ENCODE results near the gene S100A2.

S100A2 gene

DNA sequence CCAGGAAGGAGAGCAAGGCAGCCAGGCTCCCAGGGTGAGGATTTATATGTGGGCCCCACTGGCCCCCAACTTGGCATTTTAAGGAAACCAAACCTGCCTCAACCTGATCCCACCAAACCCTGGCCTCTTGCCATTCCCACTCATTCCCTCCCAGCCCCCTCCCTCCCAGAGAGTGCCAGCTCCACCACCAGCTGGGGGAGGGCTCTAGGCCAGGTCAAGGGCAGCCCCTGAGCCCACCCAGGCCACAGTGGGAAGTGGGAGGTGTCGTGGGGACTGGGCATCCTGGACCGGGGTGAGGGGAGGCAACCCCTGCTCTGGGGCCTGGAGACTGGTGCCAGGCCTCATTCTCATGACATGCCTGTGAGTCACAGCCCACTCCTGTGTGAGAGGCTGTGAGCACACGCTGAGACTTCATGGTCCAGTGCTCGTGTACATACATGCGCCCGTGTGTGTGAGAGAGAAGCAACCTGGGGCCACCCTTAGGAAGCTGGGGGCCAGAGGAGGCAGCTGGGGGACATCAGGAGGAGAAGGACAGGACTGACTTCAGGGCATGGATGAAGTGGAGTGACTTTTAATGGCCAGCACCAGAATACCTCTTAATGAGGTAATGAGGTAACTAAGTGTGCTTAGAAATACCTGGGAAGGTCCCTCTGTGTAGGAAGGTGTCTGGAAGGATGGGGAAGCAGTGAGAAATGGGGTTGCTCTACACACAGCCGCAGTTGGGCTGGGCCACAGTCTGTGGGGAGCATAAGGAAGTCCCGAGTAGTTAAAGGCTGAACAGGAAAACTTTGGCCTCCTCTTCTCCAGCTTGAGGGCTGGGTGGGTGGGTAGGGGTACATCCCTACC lies at the start of gene S100A2:
Gene S100A2 (minus strand): TSS at position 316 of the 846 bp plus-strand sequence. CDS start 1,967 bp downstream, outside the sequence.
- DNase-seq (ENCODE audit: low spot score) = peak; percentile 91

DNA sequence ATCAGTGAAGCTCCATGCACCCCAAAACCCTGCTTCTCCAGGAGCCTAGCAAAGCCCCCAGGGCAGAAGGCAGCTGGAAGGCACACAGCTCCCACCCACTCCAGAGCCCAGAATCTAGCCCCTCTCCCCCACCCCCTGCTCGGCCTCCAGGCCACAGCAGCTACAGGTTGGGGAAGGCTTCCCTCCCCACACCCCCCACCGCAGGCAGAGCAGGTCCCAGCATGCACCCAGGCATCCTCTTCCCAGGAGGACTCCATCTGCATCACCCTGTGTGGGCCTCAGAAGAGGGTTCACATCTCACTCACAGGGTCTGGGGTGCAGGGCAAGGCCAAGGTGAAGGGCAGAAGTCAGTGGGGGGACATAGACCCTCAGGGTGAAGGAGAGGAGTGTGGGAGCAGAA lies 49.8 kb upstream of the S100A2 start:
- no peak for DNase-seq (ENCODE audit: low spot score)

- DNase-seq (ENCODE audit: low spot score) = no peak
These were observed 49.3 kb upstream of the S100A2 start for GRCh38 chr1:153614906-153615305.

- peak; percentile 30 for DNase-seq (ENCODE audit: low spot score)
These were observed 48.7 kb upstream of the S100A2 start for GRCh38 chr1:153614189-153614900.

DNA sequence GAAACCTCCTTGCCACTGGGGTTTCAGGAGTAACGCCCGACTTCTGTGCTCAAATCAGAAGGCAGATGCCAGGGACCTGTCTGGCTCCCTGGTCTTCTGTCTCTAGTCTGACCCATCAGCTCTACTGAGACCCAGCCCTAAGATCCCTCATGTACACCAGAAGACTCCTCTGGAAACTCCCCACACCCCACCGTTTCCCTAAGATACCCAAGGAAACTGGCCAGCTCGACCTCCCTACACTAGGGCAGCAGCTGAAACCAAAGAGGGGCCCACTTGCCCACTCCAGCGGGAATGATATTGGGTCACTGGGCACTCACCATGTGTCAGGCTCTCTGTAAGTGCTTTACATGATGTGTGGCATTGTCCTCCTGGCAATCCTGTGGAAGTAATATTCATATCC lies 47.8 kb upstream of the S100A2 start:
- DNase-seq (ENCODE audit: low spot score) = no peak

DNA sequence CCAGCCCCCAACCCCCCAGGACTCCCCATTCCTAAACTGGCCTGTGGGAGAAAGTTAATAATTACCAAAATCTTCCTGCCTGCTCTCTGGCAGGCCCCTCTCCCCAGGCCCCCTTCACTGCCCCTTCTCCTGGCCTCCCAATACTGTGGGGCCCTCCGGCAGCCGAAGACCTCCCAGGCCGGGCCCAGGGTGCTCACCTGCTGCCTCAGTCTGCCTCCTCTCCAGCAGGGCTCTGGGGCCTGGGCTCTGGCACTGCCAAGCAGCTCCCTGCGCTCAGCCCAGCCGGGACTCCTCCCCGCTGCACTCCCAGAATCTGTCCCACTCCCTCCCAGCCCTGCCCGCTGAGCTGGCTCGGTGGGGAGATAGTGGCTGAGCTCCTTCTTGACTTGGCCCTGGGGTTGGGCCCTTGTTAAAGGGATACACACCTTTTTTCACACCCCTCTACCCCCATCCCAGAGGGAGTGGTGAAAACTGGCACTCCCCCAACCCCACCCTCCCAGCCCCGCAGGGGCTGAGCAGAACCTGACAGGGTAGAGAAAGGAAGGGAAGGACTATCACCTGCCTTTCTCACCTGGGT lies 47.2 kb upstream of the S100A2 start, which contains the start of gene S100A16:
Gene S100A16 (minus strand): TSS at position 383 of the 577 bp plus-strand sequence. CDS start 4,986 bp downstream, outside the sequence.
- DNase-seq (ENCODE audit: low spot score) = peak; percentile 90

DNA sequence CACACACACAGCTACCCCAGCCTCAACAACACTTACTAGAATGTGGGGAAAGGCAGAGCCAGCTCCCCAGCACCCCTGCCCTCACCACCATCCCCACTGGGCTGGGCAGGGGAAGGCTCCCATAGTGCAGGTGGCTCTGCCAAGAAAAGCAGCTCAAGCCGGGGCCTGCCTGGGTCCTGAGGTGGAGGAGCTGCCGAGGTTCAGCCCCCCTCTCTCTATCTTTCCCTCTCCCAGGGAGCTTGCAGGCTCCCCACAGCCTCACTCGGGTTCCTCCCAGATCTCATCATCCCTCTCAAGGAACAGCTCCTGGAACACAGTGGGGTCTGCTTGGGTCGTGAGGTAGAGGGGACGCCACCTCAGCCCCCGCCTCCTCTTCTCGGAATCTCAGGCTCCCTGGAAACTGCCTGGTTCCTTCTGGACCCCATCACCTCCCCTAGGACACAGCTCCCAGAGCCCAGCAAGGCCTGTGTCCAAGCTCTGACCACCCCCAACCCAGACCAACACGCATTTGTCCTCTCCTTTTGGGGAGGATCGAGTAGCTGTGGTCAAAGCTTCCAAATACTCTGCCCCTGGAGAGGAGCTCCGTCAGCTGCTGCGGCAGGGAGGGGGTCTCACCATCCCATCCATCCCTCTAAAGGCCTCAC lies 46.6 kb upstream of the S100A2 start:
- no peak for DNase-seq (ENCODE audit: low spot score)

DNA sequence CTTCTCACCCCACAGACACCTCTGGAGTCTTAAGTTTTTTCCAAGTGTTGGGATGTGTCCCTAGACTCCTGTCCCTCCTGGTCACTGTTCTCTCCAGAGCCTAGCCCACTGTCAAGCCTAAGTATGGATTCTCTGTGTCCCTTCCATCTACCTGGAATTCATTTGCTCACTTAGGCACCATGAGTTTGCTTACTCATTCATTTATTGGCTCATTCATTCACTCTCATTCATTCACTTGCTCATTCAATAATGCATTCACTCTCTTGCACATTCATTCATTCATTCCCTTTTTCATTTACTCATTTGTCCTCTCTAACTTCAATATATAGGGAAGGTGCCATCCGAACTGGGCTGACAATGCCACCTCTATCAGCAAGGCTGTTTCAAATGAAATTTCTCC lies 45.7 kb upstream of the S100A2 start:
- no peak for DNase-seq (ENCODE audit: low spot score)

DNA sequence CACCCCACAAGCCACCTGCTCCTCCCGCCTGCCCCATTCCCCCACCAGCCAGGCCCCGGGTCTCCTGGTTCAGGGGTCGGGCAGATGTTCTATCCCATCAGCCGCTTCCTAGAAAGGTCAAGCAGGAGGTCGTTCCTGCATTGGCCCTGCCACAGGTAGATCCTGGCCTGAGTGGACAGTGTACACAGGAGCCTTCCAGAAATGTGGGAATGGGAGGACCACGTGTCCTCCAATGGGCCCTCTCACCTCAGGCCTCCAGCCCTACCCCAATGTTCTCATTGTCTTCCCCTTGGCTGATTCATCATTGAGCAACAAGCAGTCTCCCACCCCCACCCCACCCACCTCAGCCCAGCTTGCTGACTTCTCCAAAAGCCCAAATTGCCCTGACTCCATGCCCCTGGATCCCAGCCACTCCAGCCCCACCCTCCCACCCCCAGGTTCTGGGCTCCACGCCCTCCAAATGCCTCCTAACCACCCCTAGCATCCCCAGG lies 45.2 kb upstream of the S100A2 start:
- peak; percentile 36 for DNase-seq (ENCODE audit: low spot score)

- peak; percentile 28 for DNase-seq (ENCODE audit: low spot score)
These were observed 44.7 kb upstream of the S100A2 start for GRCh38 chr1:153610334-153610733.

DNA sequence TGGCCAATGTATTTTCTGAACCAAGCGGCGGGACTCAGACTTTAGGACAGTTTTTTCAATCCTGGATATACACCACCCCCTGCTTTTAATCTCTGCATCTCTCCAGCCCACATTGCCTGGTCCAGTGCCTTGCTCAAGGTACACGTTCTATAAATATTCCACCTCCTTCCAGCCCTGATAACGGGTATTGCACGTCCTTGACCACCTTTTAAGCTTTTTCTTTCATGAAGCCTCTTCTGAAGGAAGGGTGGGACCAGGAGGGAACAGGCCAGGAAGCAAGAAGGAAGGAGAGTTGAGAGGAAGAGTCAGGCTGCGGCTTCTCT lies 43.9 kb upstream of the S100A2 start:
- no peak for DNase-seq (ENCODE audit: low spot score)

GRCh38 chr1:153608742-153609584 lies 43.3 kb upstream of the S100A2 start:
- peak; percentile 89 for DNase-seq (ENCODE audit: low spot score)

DNA sequence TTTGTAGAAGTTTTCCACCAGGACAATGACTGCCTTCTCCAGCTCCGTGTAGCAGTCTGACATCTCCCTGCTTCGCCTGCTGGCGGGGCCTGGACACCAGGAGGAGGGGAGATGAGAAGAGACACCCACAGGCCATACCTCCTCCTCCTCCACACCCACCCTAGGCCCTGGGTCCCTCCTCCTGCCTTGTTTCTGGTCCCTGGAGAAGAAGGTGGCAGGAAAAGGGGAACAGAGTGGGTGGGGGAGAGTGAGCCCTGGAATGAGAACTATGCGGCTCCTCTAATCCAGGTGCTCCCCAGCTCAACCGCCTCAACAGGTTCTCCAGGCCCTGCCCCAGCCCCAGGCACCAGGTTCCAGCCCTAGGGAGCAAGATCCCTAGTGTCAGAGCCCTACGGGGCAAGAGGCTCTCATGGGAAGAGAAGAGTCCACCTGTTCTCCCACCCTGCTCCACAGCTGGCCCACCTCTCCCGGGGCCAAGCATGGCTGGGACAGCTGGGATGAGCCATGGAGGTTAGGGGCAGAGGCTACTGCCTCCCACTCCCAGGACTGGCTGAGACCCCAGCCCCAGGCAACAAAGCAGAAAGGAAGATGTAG lies 42.5 kb upstream of the S100A2 start:
- no peak for DNase-seq (ENCODE audit: low spot score)

- DNase-seq (ENCODE audit: low spot score) = no peak
These were observed 41.7 kb upstream of the S100A2 start for GRCh38 chr1:153607381-153607780.

- DNase-seq (ENCODE audit: low spot score) = no peak
These were observed 40.5 kb upstream of the S100A2 start for GRCh38 chr1:153606194-153606593.

- DNase-seq (ENCODE audit: low spot score) = no peak
These were observed 37.1 kb upstream of the S100A2 start for GRCh38 chr1:153602749-153603148.

- DNase-seq (ENCODE audit: low spot score) = no peak
These were observed 34.2 kb upstream of the S100A2 start for GRCh38 chr1:153599847-153600246.

- peak; percentile 76 for DNase-seq (ENCODE audit: low spot score)
These were observed 32.9 kb upstream of the S100A2 start for GRCh38 chr1:153598309-153599172.

- peak; percentile 58 for DNase-seq (ENCODE audit: low spot score)
These were observed 31.6 kb upstream of the S100A2 start for GRCh38 chr1:153597206-153597605.

DNA sequence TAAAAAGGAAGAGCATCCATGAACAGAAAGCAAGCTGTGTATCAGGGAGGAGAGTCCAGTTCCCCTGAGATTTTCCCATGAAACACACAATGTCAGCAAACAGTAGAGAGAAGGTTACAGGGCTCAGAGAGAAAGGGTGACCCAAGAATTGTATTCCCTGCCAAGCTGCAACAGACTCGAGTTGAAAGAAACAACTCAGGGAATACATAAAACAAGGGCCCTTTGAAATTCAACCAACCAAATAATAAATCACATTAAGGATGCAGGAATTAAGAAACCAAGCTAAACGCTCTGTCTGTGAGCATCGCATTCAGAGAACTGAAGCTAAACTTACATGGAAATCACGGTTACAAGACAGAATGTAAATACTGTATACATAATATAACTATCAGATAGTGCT lies 27.1 kb upstream of the S100A2 start:
- DNase-seq (ENCODE audit: low spot score) = no peak
